Umbilical cord (tissue), 2 donors: ENCODE data around the gene REEP1. TPM values are rescaled to one million over a fixed set of nuclear protein-coding genes. Genes with fewer than 3 reads are reported as not detected.
"Not testable (repeated sequence)": the region's sequence is repeated elsewhere in the genome, so short reads cannot be mapped to it uniquely, and the experiment has no call there.

Experiments
- DNase-seq: peaks from one replicate; pipeline ENCODE4 v3.0.0-alpha.2; 2015; ENCODE audit warnings: low spot score
- total RNA-seq: library from RNA; depleted of rRNA; stranded (reverse); fragments of >200 nt; gene quantifications from one replicate; pipeline ENCODE4 v1.2.3, GENCODE V29; 2014; ENCODE audit warnings: low replicate concordance; ENCODE audit not compliant: insufficient read depth

Gene REEP1
- total RNA-seq, 1 donor from 2014 or later, result 4.1 TPM

- not testable (repeated sequence) for DNase-seq
Measured at GRCh38 chr2:86200564-86200963, 136.9 kb downstream of the REEP1 start.

DNA sequence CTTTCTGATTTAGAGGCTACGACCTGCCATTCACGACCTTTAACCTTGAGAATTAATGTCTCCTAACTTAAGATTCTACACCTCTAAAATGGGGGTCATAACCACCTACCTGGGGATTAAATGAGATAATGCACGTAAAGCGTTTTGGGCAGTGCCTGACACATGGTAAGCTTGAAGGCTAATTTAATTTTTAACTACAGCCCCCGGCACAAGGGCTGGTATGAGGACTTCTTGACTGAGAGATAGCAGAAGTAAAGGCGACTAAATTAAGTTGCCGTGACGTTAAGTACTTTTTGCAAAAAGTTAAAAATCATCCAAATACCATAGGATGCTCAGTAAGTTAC, 137.6 kb downstream of the REEP1 start:
- no peak for DNase-seq

DNA sequence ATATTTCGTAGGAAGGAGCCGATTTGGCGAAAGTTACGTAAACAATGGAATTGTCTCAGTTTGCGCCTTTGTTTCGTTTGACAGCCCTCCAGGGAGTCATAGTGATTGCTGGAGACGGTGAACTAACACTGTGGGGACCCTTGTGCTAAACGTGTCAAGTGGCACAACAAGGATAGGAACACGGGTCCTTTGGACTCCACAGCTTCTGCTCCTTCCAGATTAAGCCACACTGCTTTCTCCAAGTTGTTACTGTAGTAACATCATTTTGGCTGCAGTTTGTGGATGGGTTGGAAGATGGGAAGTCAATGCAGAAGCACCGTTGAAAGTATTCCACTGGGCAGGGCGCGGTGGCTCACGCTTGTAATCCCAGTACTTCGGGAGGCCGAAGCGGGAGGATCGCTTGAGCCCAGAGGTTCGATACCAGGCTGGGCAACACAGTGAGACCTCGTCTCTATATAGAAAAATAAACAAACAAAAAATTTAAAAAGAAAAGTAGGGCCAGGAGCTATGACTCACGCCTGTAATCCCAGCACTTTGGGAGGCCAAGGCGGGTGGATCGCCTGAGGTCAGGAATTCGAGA, 141.5 kb downstream of the REEP1 start:
- DNase-seq, result no peak

DNA sequence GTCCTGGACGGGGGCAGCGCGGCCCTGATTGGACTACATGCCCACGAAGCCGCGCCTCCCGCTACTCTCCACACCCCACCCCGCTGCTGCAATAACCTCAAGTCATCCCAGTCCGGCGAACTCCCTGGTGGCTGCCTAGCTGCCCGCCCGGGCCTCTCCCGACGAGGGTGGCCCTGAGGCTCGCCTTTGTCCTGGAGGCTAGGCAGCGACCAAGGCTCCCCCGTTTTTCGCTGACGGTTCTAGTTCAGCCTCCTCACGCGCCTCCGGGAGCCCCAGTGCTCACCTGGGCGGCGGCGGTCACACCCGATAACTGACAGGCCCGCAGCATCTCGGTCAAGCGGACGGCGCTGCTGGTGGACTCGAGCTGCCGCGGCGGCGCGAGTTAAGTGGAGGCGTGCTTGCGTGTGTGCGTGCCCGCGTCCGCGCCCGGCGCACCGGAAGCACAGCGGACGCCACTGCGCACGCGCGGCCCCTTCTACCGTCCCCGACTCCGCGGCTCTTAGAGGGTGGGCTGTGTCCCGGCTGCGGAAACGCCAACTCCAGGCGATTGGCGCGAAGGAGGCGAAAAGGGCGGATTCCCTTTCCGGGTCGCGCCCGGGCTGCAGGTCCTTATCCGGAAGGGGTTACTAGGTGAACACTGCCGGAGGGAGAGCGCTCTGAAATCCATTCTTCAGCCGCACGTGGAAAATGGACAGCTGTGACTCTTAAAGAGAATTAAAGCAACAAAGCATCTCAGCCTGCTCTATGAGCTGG, 142.2 kb downstream of the REEP1 start, which contains the start of gene IMMT:
TSS of gene IMMT (minus strand) at position 408 of the 753 bp plus-strand sequence. CDS start at position 328, 80 bp downstream.
- peak; percentile 98 for DNase-seq

DNA sequence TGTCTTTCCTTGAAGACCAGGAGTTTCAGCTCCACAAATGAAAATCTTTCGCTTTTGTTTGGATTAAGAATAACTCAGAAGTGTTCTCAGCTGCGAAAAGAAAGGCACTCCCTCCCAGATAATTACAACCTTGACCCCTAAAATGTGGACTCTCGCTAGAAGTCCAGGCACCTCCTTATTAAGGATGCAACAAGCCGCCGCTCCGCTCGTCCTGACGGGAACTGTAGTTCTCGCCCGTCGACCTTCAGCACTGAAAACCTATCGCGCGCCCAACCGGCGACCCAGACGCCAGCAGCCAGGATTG, 142.7 kb downstream of the REEP1 start:
- no peak for DNase-seq

DNA sequence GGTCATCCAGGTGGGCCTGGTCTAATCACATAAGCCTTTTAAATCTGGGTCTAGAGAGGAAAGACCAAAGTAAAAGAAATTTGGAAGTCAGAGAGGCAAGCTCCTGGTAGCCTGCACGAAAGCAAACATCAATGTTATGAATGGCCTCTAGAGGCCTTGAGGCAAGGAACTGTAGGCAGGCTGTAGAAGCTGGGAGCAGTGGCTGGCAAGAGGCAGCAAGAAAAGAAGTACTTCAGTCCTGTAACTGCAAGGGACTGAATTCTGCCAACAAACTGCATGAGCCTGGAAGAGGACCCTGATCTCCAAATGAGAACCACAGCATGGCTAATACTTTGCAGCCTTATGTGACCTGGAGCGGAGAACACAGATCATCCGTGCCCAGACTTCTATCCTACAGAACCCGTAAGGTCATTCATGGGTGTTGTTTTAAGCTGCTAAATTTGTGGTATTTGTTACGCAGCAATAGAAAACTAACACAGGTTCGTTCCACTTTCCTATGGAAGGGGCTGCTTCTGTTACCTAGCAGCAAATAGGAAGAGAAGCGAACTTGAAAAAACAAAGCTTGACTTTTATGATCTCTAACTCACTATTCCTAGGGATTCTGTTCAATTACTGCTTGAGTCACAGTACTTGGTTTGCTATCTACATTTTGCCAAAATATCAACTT, 143.4 kb downstream of the REEP1 start:
- no peak for DNase-seq

DNA sequence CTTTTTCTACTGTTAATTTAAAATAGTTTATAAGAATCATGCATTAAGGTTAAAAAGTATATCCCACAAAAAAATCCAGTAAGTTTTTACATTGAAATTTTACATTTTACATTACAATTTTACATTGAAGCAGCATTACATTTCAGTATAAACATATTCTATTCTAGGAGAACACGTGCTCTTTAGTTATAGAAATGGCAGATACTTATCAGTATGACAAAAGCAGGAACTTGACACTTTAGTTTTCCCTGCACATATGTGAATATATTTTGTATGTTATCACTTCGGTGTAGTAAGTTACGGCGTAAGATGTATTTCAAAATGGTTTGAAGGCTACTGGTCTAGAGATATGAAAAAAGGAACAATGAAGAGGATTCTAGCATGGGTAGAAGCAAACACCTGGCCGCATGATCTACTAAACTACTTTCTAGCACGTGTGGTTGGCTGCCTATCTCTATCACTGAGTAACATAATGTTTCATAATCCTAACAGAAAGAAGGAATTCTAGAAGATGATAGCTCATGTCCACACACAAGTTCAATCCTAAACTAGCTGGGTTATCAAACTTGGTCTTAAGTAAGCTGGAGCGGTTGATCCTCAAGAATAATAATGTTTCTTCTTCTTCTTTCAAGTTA, 147.5 kb downstream of the REEP1 start:
- DNase-seq, result no peak

DNA sequence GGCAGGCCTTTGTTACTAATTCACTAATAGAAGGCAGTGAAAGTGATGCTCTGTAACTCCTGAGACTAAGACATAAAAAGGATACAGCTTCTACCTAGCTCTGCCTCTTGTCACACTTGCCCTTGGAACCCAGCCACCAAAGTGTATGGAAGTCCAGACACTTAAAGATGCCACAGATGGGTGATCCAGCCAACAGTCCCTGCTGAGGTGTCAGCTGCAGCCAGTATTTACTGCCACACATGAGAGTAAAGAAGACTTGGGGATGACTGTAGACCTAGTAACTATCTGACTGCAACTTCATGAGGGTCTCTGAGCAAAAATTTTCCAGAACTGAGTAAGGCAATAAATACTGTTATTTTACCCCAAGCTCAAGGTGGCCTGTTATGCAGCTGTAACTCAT, 151.0 kb downstream of the REEP1 start:
- no peak for DNase-seq

- no peak for DNase-seq
Measured at GRCh38 chr2:86185517-86186212, 151.8 kb downstream of the REEP1 start.

DNA sequence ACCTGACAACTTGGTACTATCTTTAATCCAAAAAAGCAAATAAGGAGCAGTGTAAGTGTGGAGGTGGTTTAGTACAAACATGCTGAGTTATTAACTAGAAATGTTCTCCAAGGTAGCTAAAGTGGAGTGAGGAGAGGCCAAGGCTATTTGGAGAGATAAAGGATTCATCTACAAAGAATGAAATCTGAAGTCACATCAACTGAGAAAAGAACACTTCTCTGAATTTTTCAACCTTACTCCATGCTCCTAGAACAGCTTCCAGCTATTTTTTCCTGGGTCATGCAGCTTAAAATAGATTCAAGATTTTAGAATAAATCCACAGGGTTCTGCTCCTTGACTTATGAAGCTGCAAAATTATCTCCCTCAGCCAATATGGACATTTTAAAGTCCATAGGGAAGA, 160.8 kb downstream of the REEP1 start:
- DNase-seq, result no peak

DNA sequence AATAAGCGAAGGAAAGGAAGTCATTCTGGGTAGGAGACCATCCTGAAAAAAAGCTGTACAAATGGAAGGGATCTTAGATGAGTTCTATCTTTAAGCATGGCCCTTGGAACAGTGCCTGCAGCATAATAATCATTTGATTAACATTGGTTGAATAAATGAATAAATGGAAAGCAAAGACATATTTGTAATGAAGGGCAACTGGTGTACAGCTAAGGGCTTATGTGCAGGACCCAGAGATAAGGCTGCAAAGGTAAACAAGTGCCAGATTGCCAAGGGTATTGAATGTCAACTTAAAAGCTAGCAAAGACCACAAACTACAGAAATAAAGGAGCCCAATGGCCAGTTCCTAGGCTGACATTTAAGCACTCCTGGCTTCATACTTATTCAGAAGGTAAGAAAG, 161.6 kb downstream of the REEP1 start:
- DNase-seq, result no peak

DNA sequence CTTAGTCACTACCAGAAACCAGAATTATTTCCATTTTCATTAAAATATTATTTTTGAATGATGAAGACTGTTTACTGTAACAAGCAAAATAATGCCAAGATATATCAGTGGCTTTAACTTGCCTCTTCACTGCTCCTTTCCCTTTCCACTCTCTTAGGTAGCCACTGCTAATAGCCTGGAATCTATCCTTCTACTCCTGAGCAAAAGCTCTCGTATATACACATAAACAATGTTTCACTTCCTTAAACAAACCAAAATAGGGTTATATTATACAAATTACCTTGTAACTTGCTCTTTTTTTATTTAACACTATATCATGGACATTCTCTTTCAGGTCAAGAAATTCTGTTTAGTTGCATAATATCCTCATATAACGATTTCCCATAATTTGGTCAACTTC, 163.0 kb downstream of the REEP1 start:
- no peak for DNase-seq

GRCh38 chr2:86172610-86173009, 164.8 kb downstream of the REEP1 start:
- DNase-seq, result no peak

DNA sequence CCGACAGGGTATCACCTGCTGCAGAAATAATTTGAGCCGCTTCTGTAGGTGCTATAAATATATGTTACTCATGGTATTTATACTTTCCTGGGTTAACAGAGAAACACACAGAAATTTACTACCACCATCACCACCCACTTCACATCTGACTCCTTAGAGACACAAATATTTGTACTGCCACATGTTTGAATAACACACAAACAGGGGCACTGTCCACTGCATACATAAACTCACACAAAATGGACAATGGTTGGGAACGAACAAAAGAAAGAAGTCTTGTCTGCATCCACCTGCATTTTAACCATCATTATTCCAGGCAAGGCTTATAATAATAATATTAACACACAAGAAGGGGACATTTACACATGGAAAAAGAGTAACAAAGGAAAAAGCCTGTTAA, 166.1 kb downstream of the REEP1 start:
- no peak for DNase-seq

DNA sequence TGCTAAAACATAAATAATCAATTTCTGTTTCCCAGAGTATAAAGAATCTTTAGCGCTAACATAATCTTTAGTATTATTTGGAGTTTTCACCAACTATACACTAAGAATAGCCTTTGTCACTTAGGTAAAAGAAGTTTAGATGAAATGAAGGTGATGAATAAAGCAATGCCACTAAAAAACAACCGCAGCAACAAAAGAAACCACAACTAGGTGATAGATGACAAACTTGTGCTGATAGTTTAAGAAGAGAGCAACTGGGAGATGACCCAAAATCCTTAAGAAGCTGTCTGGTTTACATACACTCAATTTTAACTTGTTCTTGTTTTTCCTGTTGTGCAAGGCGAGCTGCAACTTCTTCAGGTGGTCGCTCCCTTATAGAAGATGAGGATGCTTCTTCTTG, 167.0 kb downstream of the REEP1 start:
- no peak for DNase-seq

Other genes with a start within 250 kb of the REEP1 start
- 7.0 TPM for gene POLR1A, start 231.7 kb downstream of the REEP1 start, total RNA-seq
- gene PTCD3, start 231.4 kb downstream of the REEP1 start, total RNA-seq, result 105 TPM
- gene IMMT, start 142.2 kb downstream of the REEP1 start, total RNA-seq, result 64.8 TPM
- 22.9 TPM for gene MRPL35, start 138.2 kb downstream of the REEP1 start, total RNA-seq
- 46.2 TPM for gene KDM3A, start 103.7 kb upstream of the REEP1 start, total RNA-seq
- 121 TPM for gene CHMP3, start 225.8 kb upstream of the REEP1 start, total RNA-seq